Right lobe of liver (tissue), 6 donors: ENCODE data around the gene NLRP6. TPM values are rescaled to one million over a fixed set of nuclear protein-coding genes. Genes with fewer than 3 reads are reported as not detected.

Source experiments
- ATAC-seq, 4 donors: fragments of 200-7000 bp; cut with Tn5 transposase; one replicate each; pipeline ENCODE4 v1.9.1; 2020; ENCODE audit warnings: mild to moderate bottlenecking in 4 of 4, moderate library complexity in 4 of 4
- DNase-seq, 3 donors: peaks; one replicate each; pipeline ENCODE4 v3.0.0-alpha.2; 2020
- H3K27ac ChIP-seq, 3 donors: fragments of 200-600 bp; one replicate each; pipeline ENCODE4 v1.8.0; 2022
- H3K27me3 ChIP-seq, 2 donors: fragments of 200-600 bp; one replicate each; pipeline ENCODE4 v1.8.0; 2022
- H3K36me3 ChIP-seq, 4 donors: fragments of 200-600 bp; sonication (generic) in 1 of 4; one replicate each; pipeline versions ENCODE4 v1.5.1 to v1.8.0; 2017 to 2022; ENCODE audit warnings: control low read depth in 1 of 4
- H3K4me1 ChIP-seq, 4 donors: fragments of 200-600 bp; sonication (generic) in 1 of 4; one replicate each; pipeline versions ENCODE4 v1.5.1 to v1.8.0; 2017 to 2022; ENCODE audit warnings: control low read depth in 1 of 4
- H3K4me3 ChIP-seq, 3 donors: fragments of 200-600 bp; one replicate each; pipeline ENCODE4 v1.8.0; 2022
- H3K9me3 ChIP-seq, 4 donors: fragments of 200-600 bp; sonication (generic) in 1 of 4; one replicate each; pipeline versions ENCODE4 v1.5.1 to v1.8.0; 2017 to 2022; ENCODE audit warnings: control low read depth in 1 of 4
- POLR2A ChIP-seq: fragments of 450-650 bp; IDR thresholded peaks from one replicate; pipeline ENCODE4 v1.6.1; 2017; ENCODE audit warnings: antibody characterized with exemption, mild to moderate bottlenecking
- WGBS: methylation state at CpG from one replicate; pipeline ENCODE4 v1.1.6; 2018; ENCODE audit warnings: low coverage, low lambda C conversion rate; ENCODE audit not compliant: insufficient coverage; ENCODE audit errors: missing lambda C conversion rate; 5-methylcytosine and 5-hydroxymethylcytosine counted together
- intact Hi-C, 2 donors: fragments of 100-400 bp; cut with DNase I; formaldehyde crosslinking; loops; one replicate each; pipeline versions ENCODE4 v1.11.2 to v1.14.1; 2022
- total RNA-seq, 6 experiments: library from RNA; depleted of rRNA in 2 of 6; stranded (reverse); fragments of >200 nt in 2 of 6; fragmentation: NEBNext Ultra II Directional in 3 of 6; extraction: Animal tissue kit (Norgen Biotek cat#: 25700) in 3 of 6; gene quantifications; one replicate each; pipeline versions ENCODE4 v1.1.0 to v1.2.4, GENCODE V29; 2016 to 2023
- TF ChIP-seq, protein P1 (sequence below), 4 donors: fragments of 200-600 bp in 3 of 4; fragments of 450-650 bp in 1 of 4; IDR thresholded peaks; one replicate each; pipeline versions ENCODE4 v1.5.1 to v1.8.0; 2016 to 2022; ENCODE audit warnings: antibody characterized with exemption in 4 of 4, mild to moderate bottlenecking in 2 of 4
- donor health status: DM: no; HTN: yes; CAD: no.
- donor health status: DM: no; HTN: no; CAD: no.
- donor health status: DM: no; HTN: no; CAD: no.
- donor health status: DM: no; HTN: yes; CAD: no.
- donor health status: DM: no; HTN: yes; CAD: no.

The NLRP6 gene
- total RNA-seq, 6 experiments from 2014 or later, result 0.22 to 6.2 (median 1.6) TPM

GRCh38 chr11:240315-240714 lies 37.9 kb upstream of the NLRP6 start:
- H3K27ac ChIP-seq, result no peak overlapping the region
- WGBS, result 18% methylated on average over 1 of the region's 1 CpG
- intact Hi-C loops, result no loop called here
- peaks cover 0 to 14% (median 7%) of the 10 kb centered on the region in 4 donors for H3K4me1 ChIP-seq
- H3K9me3 ChIP-seq, result no peaks in the 10 kb centered on the region
- no peak overlapping the region for H3K4me3 ChIP-seq
- H3K27me3 ChIP-seq, result no peaks in the 10 kb centered on the region
- peaks cover 0 to 43% (median 22%) of the 10 kb centered on the region in 4 donors for H3K36me3 ChIP-seq
- ATAC-seq, result no peak
- TF ChIP-seq, protein P1, sequence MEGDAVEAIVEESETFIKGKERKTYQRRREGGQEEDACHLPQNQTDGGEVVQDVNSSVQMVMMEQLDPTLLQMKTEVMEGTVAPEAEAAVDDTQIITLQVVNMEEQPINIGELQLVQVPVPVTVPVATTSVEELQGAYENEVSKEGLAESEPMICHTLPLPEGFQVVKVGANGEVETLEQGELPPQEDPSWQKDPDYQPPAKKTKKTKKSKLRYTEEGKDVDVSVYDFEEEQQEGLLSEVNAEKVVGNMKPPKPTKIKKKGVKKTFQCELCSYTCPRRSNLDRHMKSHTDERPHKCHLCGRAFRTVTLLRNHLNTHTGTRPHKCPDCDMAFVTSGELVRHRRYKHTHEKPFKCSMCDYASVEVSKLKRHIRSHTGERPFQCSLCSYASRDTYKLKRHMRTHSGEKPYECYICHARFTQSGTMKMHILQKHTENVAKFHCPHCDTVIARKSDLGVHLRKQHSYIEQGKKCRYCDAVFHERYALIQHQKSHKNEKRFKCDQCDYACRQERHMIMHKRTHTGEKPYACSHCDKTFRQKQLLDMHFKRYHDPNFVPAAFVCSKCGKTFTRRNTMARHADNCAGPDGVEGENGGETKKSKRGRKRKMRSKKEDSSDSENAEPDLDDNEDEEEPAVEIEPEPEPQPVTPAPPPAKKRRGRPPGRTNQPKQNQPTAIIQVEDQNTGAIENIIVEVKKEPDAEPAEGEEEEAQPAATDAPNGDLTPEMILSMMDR (IDR thresholded peaks at IDR 0.05), result no peak
- no peak for TF ChIP-seq POLR2A
- no peak for DNase-seq

DNA sequence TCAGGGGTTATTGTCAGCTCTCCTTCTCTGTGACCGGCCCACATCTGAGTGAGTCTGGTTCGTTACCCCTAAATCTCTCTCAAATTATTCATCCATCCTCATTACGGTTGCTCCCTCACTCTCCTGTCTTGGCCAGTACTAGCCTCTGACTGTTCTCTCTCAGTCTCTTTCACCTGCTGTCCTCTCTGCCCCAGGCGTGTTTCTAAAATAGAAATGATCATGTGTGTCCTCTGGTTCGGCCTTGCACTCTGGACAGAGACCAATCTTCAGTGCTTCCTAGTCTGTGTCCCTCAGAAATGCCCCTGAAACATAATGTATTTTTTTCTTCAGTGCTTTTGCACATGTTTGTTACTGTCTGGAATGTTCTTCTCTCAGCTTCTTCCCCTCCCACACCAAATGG lies 36.6 kb upstream of the NLRP6 start:
- H3K27ac ChIP-seq, result no peak overlapping the region
- no peak overlapping the region for H3K4me3 ChIP-seq
- WGBS, result 93% methylated on average over 5 of the region's 5 CpGs
- DNase-seq, result no peak
- no peak for ATAC-seq
- intact Hi-C loops, result no loop called here
- no peaks in the 10 kb centered on the region for H3K27me3 ChIP-seq
- H3K36me3 ChIP-seq, result peaks cover 0 to 52% (median 26%) of the 10 kb centered on the region in 4 donors
- H3K9me3 ChIP-seq, result no peaks in the 10 kb centered on the region
- no peak for TF ChIP-seq POLR2A
- TF ChIP-seq, protein P1 (IDR thresholded peaks at IDR 0.05), result no peak
- peaks cover 0 to 13% (median 6%) of the 10 kb centered on the region in 4 donors for H3K4me1 ChIP-seq

GRCh38 chr11:244376-244775 lies 33.8 kb upstream of the NLRP6 start:
- intact Hi-C loops, result no loop called here
- TF ChIP-seq POLR2A, result no peak
- TF ChIP-seq, protein P1 (IDR thresholded peaks at IDR 0.05), result no peak
- no peak for DNase-seq
- no peak overlapping the region for H3K4me3 ChIP-seq
- WGBS, result 92% methylated on average over 2 of the region's 2 CpGs
- H3K36me3 ChIP-seq, result peaks cover 0 to 77% (median 37%) of the 10 kb centered on the region in 4 donors
- H3K27ac ChIP-seq, result no peak overlapping the region
- no peak for ATAC-seq
- no peaks in the 10 kb centered on the region for H3K27me3 ChIP-seq
- no peaks in the 10 kb centered on the region for H3K9me3 ChIP-seq
- no peaks in the 10 kb centered on the region for H3K4me1 ChIP-seq

DNA sequence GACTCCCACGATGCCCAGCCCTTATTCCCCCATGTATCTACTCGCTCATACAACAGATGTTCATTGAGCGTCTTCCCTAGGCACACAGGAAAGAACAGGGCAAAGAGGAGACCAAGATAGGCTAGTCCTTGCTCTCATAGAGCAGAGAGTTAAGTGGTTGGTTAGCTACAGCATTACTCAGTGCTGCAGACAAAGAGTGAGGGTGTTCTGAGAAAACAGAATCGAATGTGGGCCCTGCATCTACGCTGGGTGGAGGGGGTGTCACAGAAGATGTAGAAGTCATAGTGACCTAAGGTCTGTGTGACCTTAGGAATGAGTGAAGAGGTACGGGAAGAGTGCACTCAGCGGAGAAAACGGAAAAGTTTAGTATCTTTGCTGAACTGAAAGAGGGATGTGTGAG lies 29.1 kb upstream of the NLRP6 start:
- no peak for TF ChIP-seq POLR2A
- TF ChIP-seq, protein P1 (IDR thresholded peaks at IDR 0.05), result no peak
- H3K9me3 ChIP-seq, result no peaks in the 10 kb centered on the region
- DNase-seq (no peak), ATAC-seq (no peak)
- no peaks in the 10 kb centered on the region for H3K27me3 ChIP-seq
- WGBS, result 89% methylated on average over 8 of the region's 8 CpGs
- intact Hi-C loops, result loop anchor here in 1 of 2 donors (5.0 kb wide), 1 partner anchor 47 kb away; no protein-coding TSS in a partner anchor
- peaks cover 0 to 86% (median 42%) of the 10 kb centered on the region in 4 donors for H3K36me3 ChIP-seq
- H3K27ac ChIP-seq, result no peak overlapping the region
- H3K4me3 ChIP-seq, result no peak overlapping the region
- no peaks in the 10 kb centered on the region for H3K4me1 ChIP-seq

DNA sequence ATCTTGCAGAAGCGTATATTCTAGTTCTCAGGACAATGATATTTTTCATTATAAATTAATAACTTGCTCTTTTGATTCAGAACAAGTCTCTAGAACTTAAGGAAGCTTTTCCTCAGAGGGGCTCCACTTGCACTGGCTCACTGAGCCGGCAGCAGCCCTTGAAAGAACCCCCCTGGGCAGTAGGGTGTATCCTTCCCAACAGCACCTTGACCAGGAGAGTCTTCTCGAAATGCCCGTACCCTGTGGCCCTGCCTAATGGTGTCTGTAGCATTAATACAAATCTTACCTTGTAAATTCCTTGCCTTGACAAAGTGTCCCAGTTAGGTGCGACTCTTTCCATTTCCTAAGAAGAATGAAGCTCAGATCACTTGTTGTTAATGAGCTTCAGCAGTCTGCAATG lies 27.9 kb upstream of the NLRP6 start:
- H3K27ac ChIP-seq, result no peak overlapping the region
- DNase-seq (no peak), ATAC-seq (no peak)
- H3K27me3 ChIP-seq, result no peaks in the 10 kb centered on the region
- H3K4me1 ChIP-seq, result no peaks in the 10 kb centered on the region
- no peaks in the 10 kb centered on the region for H3K9me3 ChIP-seq
- H3K4me3 ChIP-seq, result no peak overlapping the region
- TF ChIP-seq, protein P1 (IDR thresholded peaks at IDR 0.05), result no peak
- no peak for TF ChIP-seq POLR2A
- intact Hi-C loops, result loop anchor here in 1 of 2 donors (10.0 kb wide), 1 partner anchor 115 kb away; the partner anchor contains the start of gene B4GALNT4
- peaks cover 0 to 74% (median 31%) of the 10 kb centered on the region in 4 donors for H3K36me3 ChIP-seq
- WGBS, result 79% methylated on average over 4 of the region's 5 CpGs
